ENCODE data around the gene MINDY4.

Gene MINDY4

DNA sequence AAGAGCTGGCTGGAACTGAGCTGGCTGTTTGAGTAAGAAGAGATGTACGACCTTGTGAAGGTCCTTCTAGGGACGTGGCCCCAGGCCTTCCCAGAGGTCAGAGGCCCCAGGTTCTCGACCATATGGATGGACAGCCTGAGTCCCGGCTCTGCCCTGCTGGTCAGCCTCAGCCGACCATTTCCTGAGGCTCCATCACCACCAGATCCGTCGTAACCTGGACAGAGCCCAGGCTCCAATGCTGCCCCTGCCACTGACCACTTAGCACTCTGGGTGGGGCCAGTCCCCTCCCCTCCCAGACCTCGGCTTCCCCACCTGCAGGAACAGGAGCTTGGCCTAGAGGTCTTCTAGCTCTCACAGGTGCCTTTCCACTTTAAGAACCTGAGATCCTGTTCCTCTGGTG, 29.9 kb upstream of the MINDY4 start:
- DNase-seq (ENCODE audit: low read depth in 2 of 3, low spot score in 2 of 3), result no peak

DNA sequence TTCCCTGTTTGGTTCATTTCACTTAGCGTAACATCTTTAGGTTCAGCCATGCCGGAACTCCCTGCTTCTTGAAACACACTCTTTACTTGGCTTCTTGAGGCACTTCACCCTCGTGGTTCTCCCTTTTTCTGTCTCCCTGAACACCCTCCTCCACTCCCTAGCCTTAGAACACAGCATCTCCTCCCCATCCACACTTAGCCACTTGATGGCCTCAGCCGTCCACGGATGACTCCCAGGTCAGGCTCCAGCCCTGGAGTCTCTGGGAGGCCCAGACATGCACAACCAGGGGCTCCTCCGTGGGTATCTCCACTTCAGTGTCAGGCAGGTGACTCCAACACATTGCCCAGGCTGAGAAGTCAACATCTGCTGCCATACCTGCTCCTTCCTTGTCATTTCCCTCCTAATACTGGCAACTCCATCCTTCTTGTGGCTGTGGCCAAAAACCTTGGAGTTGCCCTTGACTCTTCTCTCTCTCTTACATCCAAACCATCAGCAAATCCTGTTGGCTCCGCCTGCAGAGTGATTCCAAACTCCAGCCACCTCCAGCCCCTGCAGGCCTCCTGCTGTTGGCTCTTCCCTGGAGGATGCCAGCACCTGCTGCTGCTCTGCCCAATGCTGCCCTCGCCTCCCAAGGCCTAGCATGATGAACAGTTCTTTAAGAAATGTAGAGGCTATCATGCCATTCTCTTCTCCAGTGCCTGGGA, 27.7 kb upstream of the MINDY4 start:
- DNase-seq (ENCODE audit: low read depth in 2 of 3, low spot score in 2 of 3), result no peak

DNA sequence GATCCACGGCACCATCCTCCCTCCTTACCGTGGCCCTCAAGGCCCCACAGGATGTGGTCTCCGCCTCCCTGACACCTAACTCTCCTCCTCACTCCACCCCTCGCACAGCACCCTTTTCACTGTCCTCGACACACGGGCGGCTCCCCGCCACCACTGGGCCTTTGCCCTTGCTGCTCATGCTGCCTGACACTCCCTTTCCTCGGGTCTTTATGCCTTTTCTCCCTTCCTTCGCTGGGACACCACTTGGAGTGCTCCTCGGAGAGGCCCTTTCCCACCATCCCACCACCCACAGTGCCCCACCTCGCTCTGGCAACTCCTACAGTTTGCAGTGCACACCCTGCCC, 27.2 kb upstream of the MINDY4 start:
- no peak for DNase-seq (ENCODE audit: low read depth in 2 of 3, low spot score in 2 of 3)

GRCh38 chr7:30745261-30745941, 25.8 kb upstream of the MINDY4 start:
- no peak for DNase-seq (ENCODE audit: low read depth in 2 of 3, low spot score in 2 of 3)

DNA sequence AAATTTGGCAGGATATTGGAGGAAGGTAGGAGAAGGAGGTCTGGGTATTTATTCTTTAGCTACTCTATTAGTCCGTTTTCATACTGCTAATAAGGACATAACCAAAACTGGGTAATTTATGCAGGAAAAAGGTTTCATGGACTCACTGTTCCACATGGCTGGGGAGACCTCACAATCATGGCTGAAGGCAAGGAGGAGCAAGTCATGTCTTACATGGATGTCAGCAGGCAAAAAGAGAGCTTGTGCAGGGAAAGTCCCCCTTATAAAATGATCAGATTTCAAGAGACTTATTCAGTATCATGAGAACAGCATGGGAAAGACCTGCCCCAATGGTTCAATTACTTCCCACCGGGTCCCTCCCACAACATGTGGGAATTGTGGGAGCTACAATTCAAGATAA, 21.2 kb upstream of the MINDY4 start:
- no peak for DNase-seq (ENCODE audit: low read depth in 2 of 3, low spot score in 2 of 3)

DNA sequence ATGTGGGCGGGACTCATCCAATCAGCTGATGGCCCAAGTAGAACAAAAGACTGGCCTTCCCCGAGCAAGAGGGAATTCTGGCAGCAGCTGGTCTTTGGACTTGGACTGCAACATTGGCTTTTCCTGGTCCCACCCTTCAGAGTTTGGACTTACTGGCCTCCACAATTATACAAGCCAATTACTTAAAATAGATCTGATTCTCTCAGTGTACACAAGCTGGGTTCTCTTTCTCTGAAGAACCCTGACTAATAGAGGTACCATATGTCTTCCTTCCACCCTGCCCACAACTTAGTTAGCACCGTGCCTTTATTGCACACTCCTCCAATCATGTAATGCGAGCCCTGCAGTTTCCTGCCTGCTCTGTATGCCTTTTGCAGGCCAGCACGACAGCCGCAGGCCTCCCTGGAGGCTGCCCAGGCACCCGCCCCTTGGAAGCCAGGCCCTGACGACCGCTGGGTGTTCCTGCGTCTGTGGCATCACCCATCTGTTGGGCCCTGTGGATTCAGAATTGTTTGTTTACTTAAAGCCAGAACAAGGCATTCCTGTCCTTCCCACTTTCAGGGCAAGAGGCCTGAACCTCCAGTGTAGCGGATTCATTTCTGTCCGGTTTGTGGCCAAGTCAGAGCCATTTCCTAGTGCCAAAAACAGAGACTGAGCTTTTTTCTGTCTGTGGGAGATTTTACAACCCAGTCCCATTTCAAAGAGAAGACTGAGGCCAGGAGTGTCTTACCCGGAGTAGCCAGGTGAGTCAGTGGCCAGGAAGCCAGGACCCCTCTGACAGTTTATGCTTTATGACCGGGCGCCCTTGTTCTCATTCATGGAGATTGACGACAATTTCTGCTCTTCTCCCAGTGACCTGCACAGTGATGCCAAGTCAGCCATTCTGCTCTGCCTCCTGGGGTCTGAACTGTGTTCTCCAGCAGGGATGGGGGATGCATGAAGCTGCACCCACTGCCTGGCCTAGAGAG, 20.2 kb upstream of the MINDY4 start:
- no peak for DNase-seq (ENCODE audit: low read depth in 2 of 3, low spot score in 2 of 3)

GRCh38 chr7:30751696-30752273, 19.4 kb upstream of the MINDY4 start, which contains the start of gene INMT:
TSS of gene INMT (plus strand) at chr7:30752135. CDS start at chr7:30752151, 16 bp downstream.
- DNase-seq (ENCODE audit: low read depth in 2 of 3, low spot score in 2 of 3), result no peak

DNA sequence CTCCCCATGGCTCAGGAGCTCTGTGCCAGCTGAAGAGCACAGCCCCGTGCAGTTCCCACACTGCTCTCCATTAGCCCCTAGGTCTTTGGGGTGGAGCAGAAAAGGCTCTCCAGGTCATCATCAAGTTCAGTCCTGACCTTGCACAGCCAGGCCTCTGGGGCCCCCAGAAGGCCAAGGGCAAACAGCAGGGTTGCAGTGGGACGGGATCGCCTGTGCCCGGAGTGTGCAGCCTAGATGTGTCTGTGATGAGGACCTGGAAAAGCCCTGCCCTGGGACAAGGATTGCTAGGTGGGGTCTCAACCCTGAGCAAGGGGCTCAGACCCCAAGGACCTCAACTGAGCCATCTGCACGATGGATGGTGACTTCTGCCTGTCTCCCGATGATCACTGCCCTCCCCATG, 18.7 kb upstream of the MINDY4 start:
- no peak for DNase-seq (ENCODE audit: low read depth in 2 of 3, low spot score in 2 of 3)

DNA sequence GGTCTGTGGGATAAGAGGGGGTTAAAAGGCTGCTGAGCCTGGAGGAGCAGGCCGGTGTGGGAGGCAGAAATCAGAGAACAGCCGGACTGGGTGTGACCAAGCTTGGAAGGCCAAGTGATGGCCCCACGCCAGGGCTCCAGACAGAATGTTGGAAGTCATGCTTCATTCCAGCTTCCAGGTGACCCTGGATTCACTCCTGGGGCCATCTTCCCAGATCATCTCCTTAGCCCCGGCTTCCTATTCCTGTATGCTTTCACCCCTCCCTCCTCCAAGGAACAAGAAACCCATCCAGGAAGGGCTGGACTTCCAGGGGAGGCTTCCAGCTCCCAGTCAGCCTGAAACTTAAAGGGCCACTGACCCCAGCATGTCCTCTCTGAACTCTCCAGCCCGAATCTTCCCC, 18.2 kb upstream of the MINDY4 start:
- DNase-seq (ENCODE audit: low read depth in 2 of 3, low spot score in 2 of 3), result no peak

GRCh38 chr7:30754315-30754877, 16.8 kb upstream of the MINDY4 start:
- DNase-seq (ENCODE audit: low read depth in 2 of 3, low spot score in 2 of 3), result no peak

- DNase-seq (ENCODE audit: low read depth in 2 of 3, low spot score in 2 of 3), result no peak
Observed at GRCh38 chr7:30755384-30756154, 15.6 kb upstream of the MINDY4 start.

DNA sequence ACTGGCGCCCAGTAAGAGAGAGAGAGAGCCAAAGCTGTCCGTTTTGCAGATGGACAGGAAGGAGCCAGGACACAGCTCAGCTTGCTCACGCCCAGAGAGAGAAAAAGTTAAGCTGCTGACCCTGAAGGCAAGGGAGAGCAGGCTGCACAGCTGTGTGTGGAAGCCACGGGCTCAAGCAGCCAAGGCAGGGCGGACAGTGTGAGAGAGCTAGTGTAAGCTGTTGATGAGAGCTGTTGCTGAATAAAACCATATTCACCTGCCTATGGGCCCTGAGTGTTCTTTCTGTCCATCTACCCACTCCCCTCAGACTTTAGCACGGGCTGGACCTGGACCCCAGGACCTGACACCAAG, 13.9 kb upstream of the MINDY4 start:
- DNase-seq (ENCODE audit: low read depth in 2 of 3, low spot score in 2 of 3), result no peak

GRCh38 chr7:30760514-30761213, 10.6 kb upstream of the MINDY4 start:
- no peak for DNase-seq (ENCODE audit: low read depth in 2 of 3, low spot score in 2 of 3)

DNA sequence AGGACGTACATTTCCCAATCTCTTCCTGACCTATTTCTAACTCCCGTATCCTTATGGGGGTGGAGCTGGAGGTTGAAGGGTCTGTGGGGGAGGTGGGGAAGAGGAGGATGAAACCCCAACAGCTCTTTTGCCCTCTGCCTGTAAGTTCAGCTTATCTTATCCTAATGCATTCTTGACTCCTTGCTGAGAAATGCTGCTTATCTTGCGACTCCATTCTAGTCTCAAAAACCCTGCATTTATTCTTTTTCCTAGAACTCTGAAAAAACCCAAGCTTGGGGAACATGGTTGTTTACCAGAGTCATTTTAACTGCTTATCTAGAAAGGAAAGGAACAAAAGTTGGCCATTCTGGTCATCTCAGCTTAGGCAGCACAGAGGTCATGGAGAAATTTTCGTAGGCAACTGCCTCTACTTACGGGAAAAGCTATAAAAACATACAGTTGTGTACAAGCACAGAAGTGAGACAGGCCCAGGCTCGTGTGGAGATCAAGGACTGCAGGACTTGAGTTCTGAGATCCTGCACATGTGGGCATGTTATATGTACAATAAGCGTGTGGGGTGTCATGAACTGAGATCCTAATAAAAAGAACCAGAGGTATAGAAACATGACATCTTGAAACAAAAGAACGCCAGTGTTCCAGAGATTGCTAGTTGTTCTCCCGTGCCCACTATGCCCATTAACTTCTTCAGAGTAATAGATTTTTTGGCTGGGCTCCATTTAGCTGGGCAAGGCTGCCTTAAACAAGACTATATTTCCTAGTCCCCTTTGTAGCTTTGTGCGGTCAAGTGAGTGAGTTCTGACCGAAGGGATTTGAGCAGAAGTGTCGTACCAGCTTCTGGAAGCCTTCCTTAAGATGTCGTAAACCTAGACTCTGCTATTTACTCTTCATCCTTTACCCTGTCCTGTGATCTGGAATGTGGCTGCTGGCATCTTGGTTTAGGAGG, 9.7 kb upstream of the MINDY4 start:
- DNase-seq (ENCODE audit: low read depth in 2 of 3, low spot score in 2 of 3), result no peak

- DNase-seq (ENCODE audit: low read depth in 2 of 3, low spot score in 2 of 3), result no peak
Observed at GRCh38 chr7:30764030-30764975, 6.9 kb upstream of the MINDY4 start.

DNA sequence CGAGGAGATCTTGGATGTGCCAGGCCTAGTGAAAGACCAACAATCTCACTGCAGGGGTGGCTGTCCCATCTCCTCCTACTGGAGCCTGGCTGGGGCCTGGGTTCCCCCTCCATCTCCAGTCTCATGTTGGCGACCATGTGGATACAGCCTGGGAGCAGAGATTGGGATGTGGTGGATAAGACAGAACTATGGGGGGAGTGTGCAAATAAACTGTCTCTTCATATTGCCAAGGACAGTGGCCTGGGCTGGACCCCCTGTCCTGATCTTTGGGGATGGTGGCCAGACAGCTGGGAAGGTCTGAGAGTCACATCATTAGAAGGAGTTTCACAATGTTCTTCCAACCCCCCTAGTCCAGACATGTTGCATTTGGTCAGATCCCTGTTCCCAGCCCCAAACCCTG, 5.8 kb upstream of the MINDY4 start:
- no peak for DNase-seq (ENCODE audit: low read depth in 2 of 3, low spot score in 2 of 3)

- no peak for DNase-seq (ENCODE audit: low read depth in 2 of 3, low spot score in 2 of 3)
Observed at GRCh38 chr7:30770845-30771173, 408 bp upstream of the MINDY4 start.
